HEK293 (cell line): Measurements from ENCODE around the gene TMEM259.

ENCODE experiments used
- BCL11A ChIP-seq: fragments of 450-650 bp; formaldehyde crosslinking; IDR thresholded peaks from 2 replicates; pipeline ENCODE4 v1.5.1; 2016; ENCODE audit warnings: low read depth, missing biosample characterization, missing genetic modification characterization
- HOXA7 ChIP-seq: sonication (generic); formaldehyde crosslinking; IDR thresholded peaks from 2 replicates; pipeline ENCODE4 v1.8.1; 2022; ENCODE audit warnings: missing genetic modification reagents, borderline replicate concordance
- KLF1 ChIP-seq: fragments of 450-650 bp; formaldehyde crosslinking; IDR thresholded peaks from 2 replicates; pipeline ENCODE4 v1.5.1; 2016; ENCODE audit warnings: missing biosample characterization, missing genetic modification characterization
- KLF16 ChIP-seq: fragments of 450-650 bp; formaldehyde crosslinking; IDR thresholded peaks from 2 replicates; pipeline ENCODE4 v1.5.1; 2017; ENCODE audit warnings: missing biosample characterization, missing genetic modification characterization
- KLF7 ChIP-seq: fragments of 450-650 bp; formaldehyde crosslinking; IDR thresholded peaks from 2 replicates; pipeline ENCODE4 v1.5.1; 2016; ENCODE audit warnings: missing biosample characterization, missing genetic modification characterization, borderline replicate concordance
- KLF8 ChIP-seq: fragments of 450-650 bp; formaldehyde crosslinking; IDR thresholded peaks from 2 replicates; pipeline ENCODE4 v1.5.1; 2016; ENCODE audit warnings: missing biosample characterization, missing genetic modification characterization
- KLF9 ChIP-seq: fragments of 450-650 bp; formaldehyde crosslinking; IDR thresholded peaks from 2 replicates; pipeline ENCODE4 v1.5.1; 2016; ENCODE audit warnings: missing biosample characterization, missing genetic modification characterization, low read depth
- PATZ1 ChIP-seq: fragments of 450-650 bp; formaldehyde crosslinking; IDR thresholded peaks from 2 replicates; pipeline ENCODE4 v1.5.1; 2016; ENCODE audit warnings: missing biosample characterization, missing genetic modification characterization
- RBAK ChIP-seq: fragments of 450-650 bp; formaldehyde crosslinking; IDR thresholded peaks from 2 replicates; pipeline ENCODE4 v1.5.1; 2016; ENCODE audit warnings: missing biosample characterization, missing genetic modification characterization
- SETDB1 ChIP-seq: IDR thresholded peaks from one replicate; pipeline ENCODE4 v1.6.1; 2017; ENCODE audit warnings: mild to moderate bottlenecking, low read length, moderate library complexity, mixed read lengths; ENCODE audit not compliant: insufficient read length
- SP2 ChIP-seq: fragments of 450-650 bp; formaldehyde crosslinking; IDR thresholded peaks from 2 replicates; pipeline ENCODE4 v1.5.1; 2016; ENCODE audit warnings: missing biosample characterization, missing genetic modification characterization
- WT1 ChIP-seq: fragments of 450-650 bp; formaldehyde crosslinking; IDR thresholded peaks from 2 replicates; pipeline ENCODE4 v1.5.1; 2016; ENCODE audit warnings: missing biosample characterization, missing genetic modification characterization
- ZBTB44 ChIP-seq: fragments of 450-650 bp; IDR thresholded peaks from 2 replicates; pipeline ENCODE4 v1.5.1; 2018; ENCODE audit warnings: missing biosample characterization, mild to moderate bottlenecking, missing genetic modification characterization
- ZFHX2 ChIP-seq: fragments of 450-650 bp; formaldehyde crosslinking; conservative IDR thresholded peaks from 2 replicates; pipeline ENCODE4 v1.5.1; 2016; ENCODE audit warnings: missing biosample characterization, missing genetic modification characterization
- ZFP3 ChIP-seq: fragments of 450-650 bp; formaldehyde crosslinking; IDR thresholded peaks from 2 replicates; pipeline ENCODE4 v1.5.1; 2016; ENCODE audit warnings: low read depth, missing biosample characterization, missing genetic modification characterization
- ZNF146 ChIP-seq: fragments of 450-650 bp; formaldehyde crosslinking; IDR thresholded peaks from 2 replicates; pipeline ENCODE4 v1.5.1; 2016; ENCODE audit warnings: missing biosample characterization, missing genetic modification characterization
- ZNF16 ChIP-seq: fragments of 450-650 bp; formaldehyde crosslinking; IDR thresholded peaks from 2 replicates; pipeline ENCODE4 v1.5.1; 2016; ENCODE audit warnings: low read depth, missing biosample characterization, missing genetic modification characterization
- ZNF354C ChIP-seq: fragments of 450-650 bp; formaldehyde crosslinking; IDR thresholded peaks from 2 replicates; pipeline ENCODE4 v1.5.1; 2016; ENCODE audit warnings: missing biosample characterization, missing genetic modification characterization, low read depth, borderline replicate concordance
- ZNF433 ChIP-seq: fragments of 450-650 bp; formaldehyde crosslinking; IDR thresholded peaks from 2 replicates; pipeline ENCODE4 v1.5.1; 2016; ENCODE audit warnings: missing biosample characterization, missing genetic modification characterization, low read depth
- ZNF510 ChIP-seq: fragments of 450-650 bp; formaldehyde crosslinking; IDR thresholded peaks from 2 replicates; pipeline ENCODE4 v1.5.1; 2018; ENCODE audit warnings: mild to moderate bottlenecking, missing genetic modification characterization, missing biosample characterization; ENCODE audit not compliant: insufficient replicate concordance
- ZNF529 ChIP-seq: fragments of 450-650 bp; formaldehyde crosslinking; IDR thresholded peaks from 2 replicates; pipeline ENCODE4 v1.5.1; 2017; ENCODE audit warnings: missing genetic modification characterization, missing biosample characterization; ENCODE audit not compliant: insufficient replicate concordance
- ZNF561 ChIP-seq: fragments of 450-650 bp; IDR thresholded peaks from 2 replicates; pipeline ENCODE4 v1.5.1; 2018; ENCODE audit warnings: missing biosample characterization, missing genetic modification characterization, borderline replicate concordance
- ZNF660 ChIP-seq: fragments of 450-650 bp; IDR thresholded peaks from 2 replicates; pipeline ENCODE4 v1.5.1; 2018; ENCODE audit warnings: missing biosample characterization, mild to moderate bottlenecking, missing genetic modification characterization
- ZNF677 ChIP-seq: fragments of 450-650 bp; IDR thresholded peaks from 2 replicates; pipeline ENCODE4 v1.5.0; 2018; ENCODE audit warnings: missing biosample characterization, mild to moderate bottlenecking, missing genetic modification characterization, moderate library complexity
- ZNF701 ChIP-seq: fragments of 450-650 bp; formaldehyde crosslinking; IDR thresholded peaks from 2 replicates; pipeline ENCODE4 v1.5.1; 2016; ENCODE audit warnings: missing biosample characterization, missing genetic modification characterization
- ZSCAN16 ChIP-seq: fragments of 450-650 bp; formaldehyde crosslinking; IDR thresholded peaks from 2 replicates; pipeline ENCODE4 v1.5.1; 2016; ENCODE audit warnings: missing biosample characterization, missing genetic modification characterization
- TF ChIP-seq, protein P1 (sequence below): fragments of 450-650 bp; formaldehyde crosslinking; IDR thresholded peaks from 2 replicates; pipeline ENCODE4 v1.5.1; 2016; ENCODE audit warnings: missing biosample characterization, missing genetic modification characterization
- TF ChIP-seq, protein P2 (sequence below): fragments of 450-650 bp; formaldehyde crosslinking; IDR thresholded peaks from 2 replicates; pipeline ENCODE4 v1.5.1; 2017; ENCODE audit warnings: missing biosample characterization, missing genetic modification characterization
- TF ChIP-seq, protein P3 (sequence below): sonication (generic); formaldehyde crosslinking; IDR thresholded peaks from 2 replicates; pipeline ENCODE4 v1.8.1; 2022; ENCODE audit warnings: mild to moderate bottlenecking, moderate library complexity, missing genetic modification reagents

Gene TMEM259

GRCh38 chr19:961866-962620 lies 58.9 kb downstream of the TMEM259 start (continued):
- TF ChIP-seq ZFP3 = peak; percentile 99
- TF ChIP-seq, protein P1, sequence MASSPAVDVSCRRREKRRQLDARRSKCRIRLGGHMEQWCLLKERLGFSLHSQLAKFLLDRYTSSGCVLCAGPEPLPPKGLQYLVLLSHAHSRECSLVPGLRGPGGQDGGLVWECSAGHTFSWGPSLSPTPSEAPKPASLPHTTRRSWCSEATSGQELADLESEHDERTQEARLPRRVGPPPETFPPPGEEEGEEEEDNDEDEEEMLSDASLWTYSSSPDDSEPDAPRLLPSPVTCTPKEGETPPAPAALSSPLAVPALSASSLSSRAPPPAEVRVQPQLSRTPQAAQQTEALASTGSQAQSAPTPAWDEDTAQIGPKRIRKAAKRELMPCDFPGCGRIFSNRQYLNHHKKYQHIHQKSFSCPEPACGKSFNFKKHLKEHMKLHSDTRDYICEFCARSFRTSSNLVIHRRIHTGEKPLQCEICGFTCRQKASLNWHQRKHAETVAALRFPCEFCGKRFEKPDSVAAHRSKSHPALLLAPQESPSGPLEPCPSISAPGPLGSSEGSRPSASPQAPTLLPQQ (tag by site-specific recombination) = peak; percentile 76
- TF ChIP-seq ZFHX2 (tag by site-specific recombination) = peak; percentile 84
- no peak for TF ChIP-seq HOXA7
- TF ChIP-seq, protein P2, sequence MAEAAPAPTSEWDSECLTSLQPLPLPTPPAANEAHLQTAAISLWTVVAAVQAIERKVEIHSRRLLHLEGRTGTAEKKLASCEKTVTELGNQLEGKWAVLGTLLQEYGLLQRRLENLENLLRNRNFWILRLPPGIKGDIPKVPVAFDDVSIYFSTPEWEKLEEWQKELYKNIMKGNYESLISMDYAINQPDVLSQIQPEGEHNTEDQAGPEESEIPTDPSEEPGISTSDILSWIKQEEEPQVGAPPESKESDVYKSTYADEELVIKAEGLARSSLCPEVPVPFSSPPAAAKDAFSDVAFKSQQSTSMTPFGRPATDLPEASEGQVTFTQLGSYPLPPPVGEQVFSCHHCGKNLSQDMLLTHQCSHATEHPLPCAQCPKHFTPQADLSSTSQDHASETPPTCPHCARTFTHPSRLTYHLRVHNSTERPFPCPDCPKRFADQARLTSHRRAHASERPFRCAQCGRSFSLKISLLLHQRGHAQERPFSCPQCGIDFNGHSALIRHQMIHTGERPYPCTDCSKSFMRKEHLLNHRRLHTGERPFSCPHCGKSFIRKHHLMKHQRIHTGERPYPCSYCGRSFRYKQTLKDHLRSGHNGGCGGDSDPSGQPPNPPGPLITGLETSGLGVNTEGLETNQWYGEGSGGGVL (tag by site-specific recombination) = no peak
- TF ChIP-seq KLF9 (tag by site-specific recombination) = peak; percentile 18; the same call in 1 of the 2 replicates
- no peak for TF ChIP-seq ZNF510 (tag by site-specific recombination)
- TF ChIP-seq SETDB1 = no peak
- TF ChIP-seq ZNF529 = no peak
- no peak for TF ChIP-seq ZNF433 (tag by site-specific recombination)
- TF ChIP-seq KLF1 = peak; percentile 99
- TF ChIP-seq ZSCAN16 = no peak
- no peak for TF ChIP-seq WT1 (tag by site-specific recombination)
- TF ChIP-seq, protein P3, sequence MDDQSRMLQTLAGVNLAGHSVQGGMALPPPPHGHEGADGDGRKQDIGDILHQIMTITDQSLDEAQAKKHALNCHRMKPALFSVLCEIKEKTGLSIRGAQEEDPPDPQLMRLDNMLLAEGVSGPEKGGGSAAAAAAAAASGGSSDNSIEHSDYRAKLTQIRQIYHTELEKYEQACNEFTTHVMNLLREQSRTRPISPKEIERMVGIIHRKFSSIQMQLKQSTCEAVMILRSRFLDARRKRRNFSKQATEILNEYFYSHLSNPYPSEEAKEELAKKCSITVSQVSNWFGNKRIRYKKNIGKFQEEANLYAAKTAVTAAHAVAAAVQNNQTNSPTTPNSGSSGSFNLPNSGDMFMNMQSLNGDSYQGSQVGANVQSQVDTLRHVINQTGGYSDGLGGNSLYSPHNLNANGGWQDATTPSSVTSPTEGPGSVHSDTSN (CRISPR knock-in tag) = no peak
- TF ChIP-seq ZNF146 (tag by site-specific recombination) = no peak
- TF ChIP-seq ZNF354C (tag by site-specific recombination) = no peak
- no peak for TF ChIP-seq ZNF16 (tag by site-specific recombination)
- TF ChIP-seq SP2 (tag by site-specific recombination) = 0 out of 2 replicates have a peak, but pooled peaks have one; percentile 20
- TF ChIP-seq KLF7 (tag by site-specific recombination) = 0 out of 2 replicates have a peak, but pooled peaks have one; percentile 65
- TF ChIP-seq RBAK (tag by site-specific recombination) = no peak
- TF ChIP-seq KLF8 (tag by site-specific recombination) = peak; percentile 46; the same call in 1 of the 2 replicates
- no peak for TF ChIP-seq KLF16 (tag by site-specific recombination)
- peak; percentile 43 for TF ChIP-seq PATZ1
- no peak for TF ChIP-seq ZBTB44 (tag by site-specific recombination)
- no peak for TF ChIP-seq ZNF561 (tag by site-specific recombination)
- TF ChIP-seq ZNF677 (tag by site-specific recombination) = no peak
- TF ChIP-seq BCL11A = no peak
- TF ChIP-seq ZNF701 = no peak
- no peak for TF ChIP-seq ZNF660
